Measurements from ENCODE around the gene FLNB. TPM values are rescaled to one million over a fixed set of nuclear protein-coding genes. Genes with fewer than 3 reads are reported as not detected.
A peak's percentile ranks its signal among the peaks of the same experiment; 100 is the strongest.

Gene FLNB
- total and polyA plus RNA-seq, 9 of the 15 experiments (the other 6 are each of a cell fraction or from before 2014, with no cell fraction given): 9.4 to 48.1 (median 25.6) TPM

- FAIRE-seq: peak; percentile 82
- peak overlapping the region; percentile 30 to 48; a peak in 3 of 4 replicates for H3K9ac ChIP-seq (ENCODE audit: insufficient read depth in 1 of 2, low read depth in 2 of 2, low read length in 2 of 2)
- no TSS peak for BruUV-seq (replicated peaks)
- no peak overlapping the region for H3K4me3 ChIP-seq
- H2AFZ ChIP-seq (ENCODE audit: low read depth, low read length): no peak overlapping the region
- ChIA-PET POLR2A (interaction anchor here (1.3 to 1.5 kb wide), 3 partner anchors 12 to 174 kb away, joined by 3 to 4 read pairs (median 4); no protein-coding TSS in a partner anchor), CTCF (ENCODE audit: low intra/inter-chr PET ratio) (interaction anchor here (0.7 kb wide), 1 partner anchor 165 kb away, joined by 3 read pairs; no protein-coding TSS in a partner anchor)
- no peaks in the 10 kb centered on the region for H3K79me2 ChIP-seq (ENCODE audit: control insufficient read depth, insufficient read depth, low read length)
- intact Hi-C loops (cut with micrococcal nuclease): loop anchor here (1.0 to 10.0 kb wide), 2 partner anchors 165 to 308 kb away; partner anchors contain the start of gene FLNB
- H3K4me1 ChIP-seq (replicated peaks in 1 of 2; ENCODE audit: control insufficient read depth in 2 of 2, insufficient read depth in 2 of 2, low read length in 2 of 2): peaks cover 36 to 37% of the 10 kb centered on the region in 2 experiments
- H4K20me1 ChIP-seq (replicated peaks; ENCODE audit: control insufficient read depth, insufficient read depth, low read length): no peaks in the 10 kb centered on the region
- in situ Hi-C loops (cut with MboI): loop anchor here (25.0 kb wide), 1 partner anchor 161 kb away; the partner anchor contains the start of gene FLNB
- H3K9me1 ChIP-seq (ENCODE audit: control insufficient read depth, insufficient read depth, low read length): peaks cover 2% of the 10 kb centered on the region
- DNase-seq (ENCODE audit: extremely low read depth in 1 of 4, low spot score in 3 of 4): peak; percentile 49 to 61 (median 56)
- H3K27ac ChIP-seq (ENCODE audit: extremely low read depth, low read depth, low read length): peak overlapping the region; percentile 43; the same call in 1 of the 3 replicates
- WGBS (ENCODE audit: insufficient coverage, low coverage, missing lambda C conversion rate): 16% methylated on average over 11 of the region's 14 CpGs
- no peaks in the 10 kb centered on the region for H3K27me3 ChIP-seq (ENCODE audit: control insufficient read depth in 2 of 2, insufficient read depth in 2 of 2, low read length in 2 of 2)
- peak; percentile 52 for ATAC-seq
- peak overlapping the region; percentile 60 for H3K4me2 ChIP-seq (ENCODE audit: insufficient read depth, low read length)
- peaks cover 27% of the 10 kb centered on the region; the same call in 1 of the 3 replicates for H3K36me3 ChIP-seq (ENCODE audit: control insufficient read depth, insufficient read depth, low read length)
- H3K9me3 ChIP-seq (replicated peaks; ENCODE audit: control insufficient read depth, insufficient read depth, low read depth, low read length): no peaks in the 10 kb centered on the region
- no peak for TF ChIP-seq ZNF778 (CRISPR knock-in tag; IDR thresholded peaks at IDR 0.05)
- TF ChIP-seq ZFP1 (CRISPR knock-in tag; IDR thresholded peaks at IDR 0.05): no peak
- no peak for TF ChIP-seq FOXO4 (CRISPR knock-in tag; IDR thresholded peaks at IDR 0.05)
- no peak for TF ChIP-seq PYGO2 (tag; IDR thresholded peaks at IDR 0.05)
- TF ChIP-seq HLTF (IDR thresholded peaks at IDR 0.05): no peak
- TF ChIP-seq CBFA2T3 (IDR thresholded peaks at IDR 0.05): peak; percentile 80
- TF ChIP-seq KDM5B (IDR thresholded peaks at IDR 0.05; ENCODE audit: insufficient replicate concordance, low read depth, low read length): no peak
- TF ChIP-seq TRIM28 (IDR thresholded peaks at IDR 0.05): no peak
- peak; percentile 47; the same call in 1 of the 2 replicates for TF ChIP-seq GABPA (tag; conservative IDR thresholded peaks at IDR 0.05; ENCODE audit: low read depth)
- TF ChIP-seq MED1 (CRISPR knock-in tag; IDR thresholded peaks at IDR 0.05; ENCODE audit: borderline replicate concordance): no peak
- TF ChIP-seq TFAP4 (CRISPR knock-in tag; IDR thresholded peaks at IDR 0.05; ENCODE audit: borderline replicate concordance): no peak
- TF ChIP-seq LARP7 (IDR thresholded peaks at IDR 0.05): no peak
- no peak for TF ChIP-seq ADNP (tag; IDR thresholded peaks at IDR 0.05)
- peak; percentile 55; the same call in 1 of the 2 replicates for TF ChIP-seq DPF2 (IDR thresholded peaks at IDR 0.05)
- TF ChIP-seq RBM17 (IDR thresholded peaks at IDR 0.05; ENCODE audit: borderline replicate concordance, low read depth, low read length): no peak
- TF ChIP-seq ELF4 (CRISPR knock-in tag; IDR thresholded peaks at IDR 0.05): no peak
- no peak for TF ChIP-seq SREBF1 (IDR thresholded peaks at IDR 0.05; ENCODE audit: borderline replicate concordance, low read depth, low read length)
- no peak for TF ChIP-seq RBM22 (IDR thresholded peaks at IDR 0.05; ENCODE audit: low read depth, low read length, poor library complexity, severe bottlenecking)
- TF ChIP-seq ATF4 (CRISPR knock-in tag; IDR thresholded peaks at IDR 0.05): no peak
- no peak for TF ChIP-seq SRF (CRISPR knock-in tag; IDR thresholded peaks at IDR 0.05)
- TF ChIP-seq MCM3 (IDR thresholded peaks at IDR 0.05): no peak
- no peak for TF ChIP-seq NFRKB (IDR thresholded peaks at IDR 0.05; ENCODE audit: low read depth)
Measured at GRCh38 chr3:58173029-58173668, 164.9 kb downstream of the FLNB start.

Measured in K562 (cell line).